PC-3 (cell line): ENCODE measurements around the gene MKRN2OS. TPM values are rescaled to one million over a fixed set of nuclear protein-coding genes. Genes with fewer than 3 reads are reported as not detected.

Source experiments
- ATAC-seq: fragments of 200-7000 bp; cut with Tn5 transposase; 2 replicates; pipeline ENCODE4 v1.9.1; 2020; ENCODE audit warnings: mild to moderate bottlenecking, moderate library complexity
- BruUV-seq: library from RNA; stranded (reverse); fragments of 400-500 nt; replicated peaks from 2 replicates; lab custom pipeline; 2021; lab: Mats Ljungman, UMichigan
- CTCF ChIA-PET: fragments of 300-600 bp; sonication (Branson Sonifier 250); formaldehyde crosslinking; loops from one replicate; lab custom pipeline; 2022; ENCODE audit warnings: antibody characterized with exemption; lab: Charles Lee
- POLR2A ChIA-PET: fragments of 300-600 bp; sonication (Branson Sonifier 250); formaldehyde crosslinking; loops from one replicate; lab custom pipeline; 2022; ENCODE audit warnings: antibody characterized with exemption; ENCODE audit not compliant: unreplicated experiment; lab: Charles Lee
- DNase-seq: peaks from one replicate; pipeline ENCODE4 v3.0.0-alpha.2; 2015
- H2AFZ ChIP-seq: fragments of 300-600 bp; sonication (generic); 2 replicates; pipeline ENCODE4 v1.6.0; 2016; ENCODE audit warnings: antibody characterized with exemption, low read length
- H3F3A ChIP-seq: fragments of 300-600 bp; sonication (generic); one replicate; pipeline ENCODE4 v1.6.0; 2017; ENCODE audit warnings: antibody characterized with exemption, low read length, control low read depth, mild to moderate bottlenecking; ENCODE audit not compliant: unreplicated experiment
- H3K27ac ChIP-seq: fragments of 300-600 bp; sonication (generic); 2 replicates; pipeline ENCODE4 v1.5.1; 2016; ENCODE audit warnings: mild to moderate bottlenecking, low read length
- H3K27me3 ChIP-seq: fragments of 300-600 bp; sonication (generic); 2 replicates; pipeline ENCODE4 v1.6.1; 2016; ENCODE audit warnings: low read length, mixed read lengths
- H3K36me3 ChIP-seq: fragments of 300-600 bp; sonication (generic); 2 replicates; pipeline ENCODE4 v1.6.1; 2016; ENCODE audit warnings: low read depth, mixed run types, low read length, mixed read lengths
- H3K4me1 ChIP-seq: fragments of 300-600 bp; sonication (generic); 2 replicates; pipeline ENCODE4 v1.5.1; 2016; ENCODE audit warnings: low read length; ENCODE audit not compliant: insufficient read depth
- H3K4me2 ChIP-seq: fragments of 300-600 bp; sonication (generic); 2 replicates; pipeline ENCODE4 v1.6.0; 2016; ENCODE audit warnings: low read length
- H3K4me3 ChIP-seq: fragments of 300-600 bp; sonication (generic); 2 replicates; pipeline ENCODE4 v1.5.1; 2016; ENCODE audit warnings: mild to moderate bottlenecking, low read length, mixed read lengths
- H3K79me2 ChIP-seq: fragments of 300-600 bp; sonication (generic); 2 replicates; pipeline ENCODE4 v1.6.1; 2017; ENCODE audit warnings: low read length, mixed read lengths
- H3K9ac ChIP-seq: fragments of 300-600 bp; sonication (generic); 2 replicates; pipeline ENCODE4 v1.6.0; 2016; ENCODE audit warnings: mild to moderate bottlenecking, low read length
- H3K9me2 ChIP-seq: fragments of 300-600 bp; sonication (generic); replicated peaks from 2 replicates; pipeline ENCODE4 v1.6.1; 2016; ENCODE audit warnings: mixed run types, low read length, mixed read lengths
- H3K9me3 ChIP-seq: fragments of 300-600 bp; sonication (generic); 2 replicates; pipeline ENCODE4 v1.6.1; 2016; ENCODE audit warnings: low read length, mixed read lengths
- H4K20me1 ChIP-seq: fragments of 300-600 bp; sonication (generic); 2 replicates; pipeline ENCODE4 v1.6.1; 2016; ENCODE audit warnings: low read length, mixed read lengths
- CTCF ChIP-seq: fragments of 300-600 bp; sonication (generic); conservative IDR thresholded peaks from 2 replicates; pipeline ENCODE4 v1.5.1; 2017; ENCODE audit warnings: antibody characterized with exemption, low read depth, mild to moderate bottlenecking, low read length
- EZH2 ChIP-seq: fragments of 300-600 bp; sonication (generic); IDR thresholded peaks from one replicate; pipeline ENCODE4 v1.6.1; 2017; ENCODE audit warnings: antibody characterized with exemption, mild to moderate bottlenecking, low read length; ENCODE audit not compliant: unreplicated experiment
- EZH2phosphoT487 ChIP-seq: fragments of 300-600 bp; sonication (generic); IDR thresholded peaks from 2 replicates; pipeline ENCODE4 v1.6.1; 2018; ENCODE audit warnings: mild to moderate bottlenecking, antibody characterized with exemption, low read length, borderline replicate concordance
- intact Hi-C: fragments of 100-400 bp; cut with micrococcal nuclease; formaldehyde crosslinking; loops from 2 replicates; pipeline ENCODE4 v1.9.0; 2023
- total RNA-seq: library from RNA; depleted of rRNA; stranded (reverse); fragments of >200 nt; gene quantifications from 2 replicates; pipeline ENCODE4 v1.2.3, GENCODE V29; 2014

Gene MKRN2OS
- total RNA-seq, 1 experiment from 2014 or later: 6.6 TPM

- CTCF ChIA-PET: interaction anchor here (0.7 to 1.5 kb wide), 2 partner anchors 16 to 17 kb away, joined by 5 to 6 read pairs; partner anchors contain the start of gene MKRN2OS
- no peak overlapping the region for H3K27ac ChIP-seq
- H3K4me1 ChIP-seq: peaks cover 16% of the 10 kb centered on the region
- peaks cover 99% of the 10 kb centered on the region for H3K79me2 ChIP-seq
- H3K36me3 ChIP-seq: peaks cover 7% of the 10 kb centered on the region; the same call in 1 of the 2 replicates
- H3K9ac ChIP-seq: no peak overlapping the region
- BruUV-seq: no TSS peak
- no peak overlapping the region for H3K4me2 ChIP-seq
- H2AFZ ChIP-seq: no peak overlapping the region
- no peaks in the 10 kb centered on the region for H3F3A ChIP-seq
- DNase-seq: no peak
- H4K20me1 ChIP-seq: peaks cover 49% of the 10 kb centered on the region
- no peaks in the 10 kb centered on the region for H3K9me2 ChIP-seq
- ATAC-seq: no peak
- intact Hi-C loops: no loop called here
- POLR2A ChIA-PET: interaction anchor here (0.7 kb wide), 1 partner anchor 10 kb away, joined by 3 read pairs; no protein-coding TSS in a partner anchor
- H3K9me3 ChIP-seq: peaks cover 4% of the 10 kb centered on the region; the same call in 1 of the 2 replicates
- TF ChIP-seq EZH2phosphoT487 (no peak), CTCF (no peak), EZH2 (no peak)
- no peak overlapping the region for H3K4me3 ChIP-seq
- H3K27me3 ChIP-seq: no peaks in the 10 kb centered on the region
These were observed 17.2 kb upstream of the MKRN2OS start for GRCh38 chr3:12562451-12562850.

GRCh38 chr3:12561397-12561796 lies 16.1 kb upstream of the MKRN2OS start:
- H3F3A ChIP-seq: no peaks in the 10 kb centered on the region
- no peaks in the 10 kb centered on the region for H3K9me2 ChIP-seq
- no peak overlapping the region for H3K9ac ChIP-seq
- H3K4me2 ChIP-seq: no peak overlapping the region
- no peak overlapping the region for H3K27ac ChIP-seq
- peaks cover 50% of the 10 kb centered on the region for H4K20me1 ChIP-seq
- peaks cover 94% of the 10 kb centered on the region for H3K79me2 ChIP-seq
- TF ChIP-seq EZH2 (no peak), CTCF (no peak), EZH2phosphoT487 (no peak)
- ChIA-PET POLR2A (no interaction called here), CTCF (no interaction called here)
- H3K36me3 ChIP-seq: peaks cover 7% of the 10 kb centered on the region; the same call in 1 of the 2 replicates
- ATAC-seq (no peak), DNase-seq (no peak)
- no peaks in the 10 kb centered on the region for H3K27me3 ChIP-seq
- no TSS peak for BruUV-seq
- peaks cover 16% of the 10 kb centered on the region for H3K4me1 ChIP-seq
- intact Hi-C loops: no loop called here
- no peak overlapping the region for H3K4me3 ChIP-seq
- H3K9me3 ChIP-seq: peaks cover 4% of the 10 kb centered on the region; the same call in 1 of the 2 replicates
- H2AFZ ChIP-seq: no peak overlapping the region

- H3K79me2 ChIP-seq: peaks cover 87% of the 10 kb centered on the region
- no peak overlapping the region for H2AFZ ChIP-seq
- no peaks in the 10 kb centered on the region for H3K9me2 ChIP-seq
- no peaks in the 10 kb centered on the region for H3K36me3 ChIP-seq
- ATAC-seq: no peak
- DNase-seq: no peak
- no peak overlapping the region for H3K9ac ChIP-seq
- no peaks in the 10 kb centered on the region for H3K27me3 ChIP-seq
- ChIA-PET POLR2A (no interaction called here), CTCF (no interaction called here)
- H3K4me2 ChIP-seq: no peak overlapping the region
- TF ChIP-seq CTCF (no peak), EZH2 (no peak), EZH2phosphoT487 (no peak)
- peaks cover 45% of the 10 kb centered on the region for H4K20me1 ChIP-seq
- intact Hi-C loops: no loop called here
- H3K27ac ChIP-seq: no peak overlapping the region
- H3K4me1 ChIP-seq: peaks cover 16% of the 10 kb centered on the region
- H3F3A ChIP-seq: no peaks in the 10 kb centered on the region
- BruUV-seq: no TSS peak
- H3K9me3 ChIP-seq: no peaks in the 10 kb centered on the region
- H3K4me3 ChIP-seq: no peak overlapping the region
These were observed 15.3 kb upstream of the MKRN2OS start for GRCh38 chr3:12560505-12561190.
